Activated gamma-delta T cell (primary cell): Measurements from ENCODE around the gene XIRP2.
"Not testable (repeated sequence)": the region's sequence is repeated elsewhere in the genome, so short reads cannot be mapped to it uniquely, and the experiment has no call there.

Experiments used
- DNase-seq: peaks from one replicate; lab custom pipeline; 2025; lab: John Stamatoyannopoulos, UW

Gene XIRP2

DNA sequence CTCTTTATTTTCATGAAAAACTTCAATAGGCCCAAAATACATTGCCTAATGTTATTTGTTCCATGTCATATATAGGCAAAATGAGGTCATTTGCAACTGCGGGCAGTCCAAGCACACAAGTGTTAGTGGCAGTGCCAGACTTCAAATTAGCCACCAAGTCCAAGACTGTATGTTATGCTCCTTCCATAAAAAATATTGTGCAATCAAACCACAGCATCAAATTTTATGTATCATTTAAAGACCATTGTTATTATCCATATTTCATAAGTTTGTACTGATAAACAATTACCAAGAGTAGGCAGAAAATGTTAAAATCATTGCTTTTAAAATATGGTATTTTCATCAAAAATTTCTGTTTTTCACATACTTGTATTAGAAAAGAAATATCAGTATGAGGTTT is 54.1 kb downstream of the XIRP2 start:
- DNase-seq: no peak

DNA sequence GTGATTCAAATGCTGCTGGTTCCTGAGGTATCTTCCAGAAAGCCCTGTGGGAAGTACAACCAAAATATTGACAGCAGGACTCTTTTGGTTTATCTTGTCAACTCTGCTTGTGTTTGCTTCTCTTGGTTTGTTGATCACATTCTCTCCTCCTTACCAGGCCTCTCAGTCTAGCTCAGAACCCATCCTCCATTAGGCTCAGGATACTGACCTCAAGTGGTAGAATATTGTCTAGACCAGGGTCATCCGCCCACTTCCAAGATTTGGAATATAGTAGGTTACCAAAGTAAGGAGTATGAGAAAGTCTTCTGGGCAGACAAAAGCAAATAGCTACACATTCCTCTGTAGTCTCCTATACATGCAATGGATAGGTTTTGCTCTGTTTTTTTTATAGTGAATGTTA is 56.6 kb downstream of the XIRP2 start:
- no peak for DNase-seq

DNA sequence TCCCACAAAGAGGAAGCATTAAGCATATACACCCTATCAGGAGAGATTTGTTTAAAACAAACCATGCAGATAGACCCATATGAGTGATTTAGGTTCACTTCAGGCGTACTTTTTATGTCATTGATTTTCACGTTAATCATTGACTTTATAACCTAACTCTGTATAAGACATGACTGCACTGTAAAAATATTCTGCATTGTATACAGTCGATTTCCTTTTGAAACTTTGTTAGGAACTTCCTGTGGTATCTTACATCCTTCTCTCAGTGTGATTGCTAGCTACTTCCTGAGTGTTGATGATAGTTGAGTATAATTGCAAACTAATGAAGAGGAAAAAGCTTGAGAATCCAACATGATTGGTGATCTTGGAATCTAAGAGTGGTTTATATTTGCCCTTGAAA is 69.4 kb downstream of the XIRP2 start:
- no peak for DNase-seq

DNA sequence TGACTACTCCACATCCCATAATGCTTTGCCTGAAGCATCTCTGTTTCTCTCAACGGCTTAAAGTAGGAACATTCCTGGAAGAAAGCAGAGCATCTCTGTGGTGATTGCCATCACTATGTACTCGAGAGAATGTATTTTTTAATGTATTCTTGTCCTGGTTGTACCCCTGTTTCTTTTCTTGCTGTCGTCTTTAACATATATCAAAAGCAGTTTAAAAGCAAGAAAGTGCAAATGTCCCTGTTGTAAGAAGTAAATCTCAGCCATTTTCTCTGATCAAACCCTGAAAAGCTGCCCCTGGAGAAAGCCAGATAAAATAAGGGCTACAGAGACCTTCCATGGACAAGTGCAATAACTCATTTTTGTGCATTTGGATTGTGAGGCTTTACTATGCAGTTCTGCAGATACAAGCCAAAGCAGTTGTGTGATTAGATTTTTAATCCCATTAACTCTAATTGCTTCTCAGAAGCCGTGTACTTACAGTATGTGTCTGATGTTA is 70.8 kb downstream of the XIRP2 start:
- no peak for DNase-seq

DNA sequence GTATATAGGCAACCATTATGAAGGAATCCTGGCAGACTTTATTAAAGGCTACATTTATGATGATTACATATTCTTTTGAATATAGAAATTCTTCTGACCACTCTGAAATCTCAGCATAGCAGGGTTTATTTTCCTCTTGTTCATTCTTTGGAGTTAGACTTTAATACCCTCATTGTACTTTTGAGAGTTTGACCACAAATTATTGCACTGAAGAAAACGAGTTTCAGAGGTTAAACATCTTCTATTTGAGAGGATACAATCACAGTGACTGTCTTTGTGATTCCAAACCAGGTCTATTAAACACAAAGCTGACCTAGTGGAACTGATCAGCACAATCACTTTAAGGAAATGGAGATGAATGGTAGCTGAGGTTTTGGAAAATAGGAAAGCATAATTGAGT is 71.3 kb downstream of the XIRP2 start:
- DNase-seq: no peak

DNA sequence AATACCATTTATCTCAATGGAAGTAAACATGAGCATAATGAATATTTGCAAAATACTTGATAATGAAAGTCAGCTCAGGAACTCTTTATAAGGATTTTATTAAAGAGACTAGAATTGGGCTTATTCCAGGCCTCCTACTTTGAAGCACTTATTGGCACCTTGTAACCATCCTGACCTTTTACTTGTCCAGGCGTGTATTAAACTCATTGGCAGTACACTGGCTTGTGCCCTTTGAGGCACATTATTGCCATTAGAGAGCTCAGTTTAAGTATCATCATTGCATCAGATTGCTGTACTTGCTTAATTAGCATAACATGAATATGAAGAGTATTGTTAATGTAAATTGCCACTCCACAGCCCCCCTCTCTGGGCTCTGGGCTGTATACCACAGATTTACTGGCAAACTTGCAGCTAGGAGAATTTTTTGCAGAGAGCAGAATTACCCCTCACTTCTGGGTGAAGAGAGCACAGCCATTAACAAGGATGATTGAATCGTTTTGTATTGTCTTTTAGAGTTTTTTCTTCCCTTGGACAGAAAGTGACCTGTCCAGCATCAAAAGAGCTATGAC is 72.5 kb downstream of the XIRP2 start:
- no peak for DNase-seq

DNA sequence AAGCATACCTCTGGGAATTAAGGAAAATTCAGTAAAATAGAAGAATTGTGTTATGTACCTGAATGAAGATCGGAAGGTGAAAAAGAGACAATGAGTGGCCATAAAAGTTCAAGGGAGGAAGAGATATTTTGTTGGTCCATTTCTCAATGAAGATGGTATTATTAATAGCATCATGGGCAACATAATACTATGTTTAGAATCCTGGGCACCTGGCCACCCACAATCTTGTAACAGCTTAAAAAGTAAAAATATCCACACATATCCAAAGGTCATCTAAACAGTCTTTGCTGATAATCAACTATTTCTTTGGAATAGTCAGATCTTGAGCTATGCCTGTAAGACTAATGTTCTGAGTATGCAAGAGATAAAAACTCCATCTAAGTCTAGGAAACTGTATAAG is 73.7 kb downstream of the XIRP2 start:
- DNase-seq: no peak

DNA sequence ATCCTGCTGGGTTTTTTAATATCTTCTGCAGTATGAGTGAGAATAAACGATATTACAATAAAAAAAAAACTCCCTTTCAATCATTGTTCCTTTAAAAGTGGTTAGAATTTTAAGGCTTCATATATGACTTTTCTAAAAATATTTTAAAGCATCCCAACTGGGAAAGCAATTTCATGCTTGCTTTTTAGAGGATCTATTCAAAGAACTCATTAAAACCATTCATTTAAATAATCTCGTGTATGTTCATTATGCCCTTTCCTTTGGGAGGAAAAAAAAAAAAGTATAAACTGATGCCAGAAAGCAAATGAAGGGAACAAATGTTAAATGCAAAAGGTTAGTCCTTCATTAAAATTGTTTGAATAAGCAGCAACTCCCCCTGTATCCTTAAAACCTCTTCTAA is 81.2 kb downstream of the XIRP2 start:
- DNase-seq: no peak

DNA sequence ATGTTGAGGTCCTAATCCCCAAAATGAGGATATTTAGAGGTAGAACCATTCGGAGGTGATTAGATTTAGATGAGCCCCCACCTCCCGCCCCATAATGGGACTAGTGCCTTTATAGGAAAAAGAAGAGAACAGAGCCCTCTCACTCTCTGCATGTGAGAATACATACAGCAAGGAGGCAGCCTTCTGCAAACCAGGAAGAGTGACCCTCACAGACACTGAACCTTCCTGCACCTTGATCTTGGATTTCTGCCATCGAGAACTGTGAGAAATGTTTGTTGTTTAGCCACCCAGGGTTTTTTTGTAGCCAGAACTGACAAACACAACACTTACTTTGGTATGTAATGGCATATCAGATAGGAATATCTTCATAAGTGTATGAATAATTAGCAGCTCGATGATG is 83.7 kb downstream of the XIRP2 start:
- no peak for DNase-seq

DNA sequence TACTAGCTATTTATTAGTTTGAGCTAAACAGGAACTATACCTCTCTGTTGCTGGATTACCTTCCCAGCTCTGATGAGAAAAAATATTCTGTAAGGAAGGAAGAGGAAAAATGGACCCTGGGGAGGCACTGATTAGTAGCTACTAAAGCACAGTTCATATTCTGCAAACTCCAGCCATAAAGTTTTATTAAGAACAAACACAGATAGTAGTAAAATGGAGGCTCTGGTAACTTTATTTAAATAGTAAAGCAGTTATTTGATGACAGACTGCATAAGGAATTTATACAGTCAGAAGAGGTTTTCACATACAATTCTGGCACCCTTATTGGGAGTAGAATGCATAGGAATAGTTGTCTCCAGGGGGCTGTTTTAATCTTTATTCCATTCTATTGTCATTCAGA is 84.1 kb downstream of the XIRP2 start:
- DNase-seq: no peak

DNA sequence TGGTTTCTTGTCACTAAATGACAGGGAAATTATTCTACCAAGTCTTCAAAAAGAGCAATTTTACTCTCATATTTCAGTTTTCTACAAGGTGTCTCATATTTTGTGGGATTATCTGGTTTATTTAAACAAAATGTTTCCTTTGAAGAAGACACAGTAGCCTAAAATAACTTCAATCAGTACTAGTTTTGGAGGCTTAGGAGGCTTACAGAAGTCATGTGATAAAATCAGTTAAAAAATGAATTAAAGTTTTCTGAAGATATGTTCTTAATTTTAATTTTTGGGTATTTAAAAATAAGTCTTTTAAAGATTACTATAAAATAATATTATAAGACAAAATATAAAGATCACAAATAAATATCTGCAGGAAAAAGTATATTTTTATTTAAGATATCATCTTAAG is 95.9 kb downstream of the XIRP2 start:
- DNase-seq: no peak

DNA sequence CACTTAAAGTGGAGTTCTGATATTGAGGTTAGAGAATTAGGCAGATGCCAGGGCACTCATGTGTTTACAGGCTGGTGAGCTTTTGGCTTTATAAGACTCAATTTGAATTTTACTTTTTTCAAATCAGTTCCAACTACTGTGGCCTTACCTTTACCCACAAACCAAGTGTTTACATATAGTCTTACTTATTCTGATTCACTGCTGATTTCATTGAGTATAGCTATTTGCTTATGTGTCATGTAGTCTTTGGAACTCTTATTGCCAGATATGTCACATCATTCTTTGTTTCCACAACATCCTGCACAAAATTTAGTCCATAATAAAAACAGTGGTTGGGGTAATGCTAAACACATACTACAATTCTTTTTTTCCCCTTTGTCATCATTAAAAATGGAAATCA is 96.5 kb downstream of the XIRP2 start:
- DNase-seq: no peak

DNA sequence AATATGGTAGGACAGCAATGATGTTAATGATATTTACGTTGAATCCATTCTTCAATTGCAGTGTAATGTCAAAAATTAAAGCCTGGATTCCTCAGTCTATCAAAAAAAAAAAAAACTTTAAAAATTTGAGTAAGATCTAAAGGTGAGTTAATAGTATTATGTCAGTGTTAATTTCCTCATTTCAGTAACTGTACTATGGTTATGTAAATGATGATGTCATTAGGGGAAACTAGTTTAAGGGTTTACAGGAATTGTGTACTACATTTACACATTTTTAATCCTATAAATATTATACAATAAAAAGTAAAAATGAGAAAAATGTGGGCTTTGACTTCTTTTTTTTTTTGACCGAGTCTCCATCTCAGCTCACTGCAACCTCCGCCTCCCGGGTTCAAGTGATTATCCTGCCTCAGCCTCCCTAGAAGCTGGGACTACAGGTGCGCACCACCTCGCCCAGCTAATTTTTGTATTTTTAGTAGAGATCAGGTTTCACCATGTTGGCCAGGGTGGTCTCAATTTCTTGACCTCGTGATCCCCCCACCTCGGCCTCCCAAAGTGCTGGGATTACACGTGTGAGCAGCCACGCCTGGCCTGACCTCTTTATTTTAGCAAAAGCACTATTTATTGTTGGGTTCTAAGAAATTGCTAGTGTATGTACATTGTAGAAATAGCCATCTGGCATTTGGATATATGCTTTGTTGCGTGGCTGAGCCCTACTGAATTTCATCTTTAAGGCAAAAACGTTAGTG is 106.5 kb downstream of the XIRP2 start:
- no peak for DNase-seq

DNA sequence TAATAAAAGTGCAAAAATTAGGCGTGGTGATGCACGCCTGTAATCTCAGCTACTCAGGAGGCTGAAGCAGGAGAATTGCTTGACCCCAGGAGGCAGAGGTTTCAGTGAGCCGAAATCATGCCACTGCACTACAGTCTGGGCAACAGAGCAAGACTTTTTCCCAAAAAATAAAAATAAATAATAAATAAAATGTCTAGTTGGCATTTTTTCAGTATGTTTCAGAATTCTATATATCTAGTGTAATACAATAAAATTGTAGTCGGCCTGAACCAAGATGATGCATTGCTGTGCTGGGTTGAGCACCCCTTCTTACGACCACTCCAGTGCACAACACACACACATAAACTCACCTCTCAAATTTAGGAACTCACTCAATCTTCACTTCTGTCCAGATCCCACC is 108.2 kb downstream of the XIRP2 start:
- DNase-seq: no peak

DNA sequence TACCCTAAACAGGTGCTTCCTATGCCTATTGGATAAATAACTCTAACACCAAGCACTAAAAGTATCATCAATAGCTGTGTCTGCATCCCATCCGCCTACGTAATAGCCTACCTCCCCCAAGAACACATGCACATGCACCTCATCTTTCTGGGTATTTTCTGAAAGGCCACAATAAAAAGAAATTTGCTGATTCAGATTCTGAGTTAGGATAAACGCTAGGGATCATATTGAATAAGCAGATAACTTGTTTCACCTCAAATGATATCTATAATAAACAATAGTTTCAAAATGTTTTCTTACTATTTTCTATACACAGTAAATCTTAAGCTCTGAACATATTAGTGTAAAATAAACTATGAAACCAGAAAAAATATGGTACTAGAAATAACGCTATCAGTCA is 112.9 kb downstream of the XIRP2 start:
- DNase-seq: no peak

DNA sequence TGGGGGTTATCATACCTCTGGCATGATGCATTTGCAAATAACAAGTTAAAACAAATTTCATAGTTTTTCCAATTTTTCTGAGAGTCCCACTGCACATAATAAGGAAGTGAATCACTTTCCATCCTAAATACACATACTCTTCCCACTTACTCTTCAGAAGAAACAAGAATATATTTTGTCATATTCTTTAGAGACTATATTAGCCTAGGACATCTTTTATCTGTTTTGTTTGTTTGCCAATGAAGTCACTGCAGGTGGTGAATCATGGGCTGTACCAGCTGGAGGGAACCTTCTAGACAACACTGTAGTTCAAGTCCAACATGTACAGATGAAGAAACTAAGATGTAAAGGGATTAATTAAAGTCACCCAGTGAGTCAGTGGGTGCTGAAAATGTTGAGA is 116.8 kb downstream of the XIRP2 start:
- no peak for DNase-seq

DNA sequence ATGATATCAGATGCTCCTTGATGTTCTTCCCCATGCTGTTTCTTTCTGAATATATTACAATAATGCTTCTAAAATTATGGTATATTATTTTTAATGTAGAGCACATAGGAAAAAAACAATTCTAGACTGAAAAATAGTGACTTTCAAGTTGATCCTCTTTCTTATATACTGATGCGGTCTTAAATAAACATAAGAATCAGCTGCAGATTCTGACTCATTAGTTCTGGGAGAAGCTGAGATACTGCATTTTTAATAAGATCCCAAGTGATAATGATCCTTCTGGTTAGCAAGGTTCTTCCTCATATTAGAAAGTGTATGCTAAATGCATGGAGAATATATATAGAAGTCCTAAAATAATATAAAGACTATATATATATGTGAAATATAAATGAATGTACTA is 124.9 kb downstream of the XIRP2 start:
- DNase-seq: no peak

DNA sequence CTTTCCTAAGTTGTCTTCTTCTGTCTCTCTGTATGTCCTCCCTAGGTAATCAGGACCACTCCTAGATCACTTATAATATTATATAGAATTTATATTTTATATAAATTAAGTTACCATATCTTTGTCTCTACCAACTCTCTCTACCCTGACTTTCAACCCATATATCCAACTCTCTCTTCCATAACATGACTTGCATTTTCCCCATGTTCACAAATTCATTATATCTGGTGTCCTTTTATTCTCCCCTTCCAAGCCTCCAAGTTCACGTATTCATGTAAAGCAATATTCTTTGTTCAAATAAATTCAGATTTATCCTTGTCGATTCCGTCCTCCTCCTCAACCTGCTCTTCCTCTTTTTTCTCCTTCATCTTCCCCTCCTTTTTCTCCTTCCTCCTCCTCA is 127.5 kb downstream of the XIRP2 start:
- DNase-seq: no peak

DNA sequence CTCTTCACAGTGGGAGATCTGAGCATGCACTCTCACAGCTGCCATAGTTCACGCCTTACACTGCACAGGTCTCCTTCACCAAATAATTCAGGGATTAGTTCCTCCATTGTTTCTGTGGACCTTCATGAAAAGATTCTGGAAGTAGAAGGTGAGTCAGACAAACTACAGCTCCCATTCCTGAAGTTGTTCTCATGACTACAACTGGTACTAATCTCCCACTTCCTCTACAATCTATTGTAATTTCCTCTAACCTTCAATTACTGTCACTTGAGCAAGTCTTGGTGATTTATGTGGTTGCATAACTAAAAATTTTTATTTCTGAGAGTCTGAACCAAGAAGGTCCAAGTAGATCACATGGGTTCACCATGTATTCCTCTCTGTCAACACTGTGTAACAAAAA is 128.7 kb downstream of the XIRP2 start:
- DNase-seq: no peak

DNA sequence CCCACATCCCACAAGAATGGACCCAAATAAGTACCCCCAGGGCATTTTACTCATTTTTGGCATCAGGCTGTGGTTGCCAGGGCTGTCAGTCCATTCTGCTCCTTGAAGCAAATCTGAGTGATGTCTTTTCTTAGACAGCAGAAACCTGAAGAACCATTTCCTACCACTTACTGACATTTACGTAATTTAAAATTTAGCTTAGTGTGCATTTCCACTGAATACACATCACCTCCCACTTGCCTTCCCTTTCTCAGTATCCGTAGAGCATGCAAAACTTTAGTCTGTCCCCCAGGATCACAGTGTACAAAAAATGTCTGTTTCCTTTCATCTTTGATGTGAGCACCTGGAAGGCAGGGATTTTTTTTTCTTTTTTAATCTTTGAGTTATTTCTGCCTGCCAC is 130.3 kb downstream of the XIRP2 start:
- DNase-seq: no peak

DNA sequence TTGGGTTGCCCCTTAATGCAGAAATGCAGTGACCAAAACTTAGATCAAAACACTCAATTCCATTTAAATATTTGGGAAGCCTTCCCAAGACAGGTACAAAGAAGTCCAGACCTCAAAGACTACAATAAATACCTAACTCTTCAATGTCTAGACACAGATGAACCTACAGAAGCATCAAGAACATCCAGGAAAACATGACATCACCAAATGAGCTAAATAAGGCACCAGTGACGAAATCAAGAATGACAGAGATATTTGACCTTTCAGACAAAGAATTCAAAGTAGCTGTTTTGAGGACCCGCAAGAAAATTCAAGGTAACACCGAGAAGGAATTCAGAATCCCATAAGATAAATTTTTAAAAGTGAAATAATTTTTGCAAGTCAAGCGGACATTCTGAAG is 140.2 kb downstream of the XIRP2 start:
- DNase-seq: no peak

DNA sequence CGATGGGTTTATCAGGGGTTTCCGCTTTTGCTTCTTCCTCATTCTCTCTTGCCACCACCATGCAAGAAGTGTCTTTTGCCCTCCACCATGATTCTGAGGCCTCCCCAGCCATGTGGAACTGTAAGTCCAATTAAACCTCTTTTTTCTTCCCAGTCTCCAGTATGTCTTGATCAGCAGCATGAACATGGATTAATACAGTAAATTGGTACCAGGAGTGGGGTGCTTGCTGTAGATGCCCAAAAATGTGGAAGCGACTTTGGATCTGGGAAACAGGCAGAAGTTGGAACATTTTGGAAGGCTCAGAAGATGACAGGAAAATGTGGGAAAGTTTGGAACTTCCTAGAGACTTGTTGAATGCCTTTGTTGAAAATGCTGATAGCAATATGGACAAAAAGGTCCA is 146.7 kb downstream of the XIRP2 start:
- DNase-seq: not testable (repeated sequence)

DNA sequence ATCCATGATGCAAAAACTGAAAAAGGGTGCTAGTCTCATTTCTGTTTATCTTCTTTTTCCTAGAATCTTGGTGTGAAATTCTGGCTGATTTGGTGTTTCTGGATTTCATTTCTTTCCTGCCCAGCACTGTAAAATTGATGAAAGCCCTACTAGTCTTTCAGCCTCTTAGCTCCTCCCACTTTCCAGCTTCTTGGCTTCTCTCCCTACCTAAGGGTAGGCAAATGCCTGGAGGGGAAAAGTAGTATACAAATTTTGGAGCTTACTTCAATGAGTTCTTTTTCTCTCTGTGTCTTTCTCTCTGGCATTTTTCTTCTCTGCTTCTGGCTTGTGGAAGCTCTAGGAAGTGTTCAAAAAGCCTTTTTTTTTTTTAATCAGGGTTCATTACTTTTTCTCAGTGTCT is 160.5 kb downstream of the XIRP2 start:
- DNase-seq: no peak

DNA sequence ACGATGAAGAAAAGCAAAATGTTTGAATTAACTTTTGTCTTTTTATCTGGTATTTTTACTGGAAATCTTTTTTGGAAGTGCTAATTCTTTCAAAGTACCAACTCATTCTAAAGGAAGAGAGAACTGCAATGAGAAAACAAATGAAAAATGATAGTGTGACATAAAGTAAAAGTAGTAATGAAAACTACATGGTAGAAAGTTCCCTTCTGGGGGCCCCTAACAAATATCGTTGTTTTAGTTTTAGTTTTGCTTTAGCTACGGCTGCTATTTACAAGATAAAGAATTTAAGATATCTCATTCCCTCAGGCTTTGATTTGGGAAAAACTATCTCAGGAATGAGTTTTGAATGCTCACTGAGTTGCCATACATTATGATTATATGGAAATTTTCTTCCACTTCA is 161.4 kb downstream of the XIRP2 start:
- DNase-seq: no peak
